Activated CD4-positive, alpha-beta T cell treated with anti-CD3 and anti-CD28 coated beads, Interleukin-2, amount 10 ng/mL, durations not matched to agents 7 days and 5 days (primary cell): Measurements from ENCODE around the gene ACKR4. TPM values are rescaled to one million over a fixed set of nuclear protein-coding genes. Genes with fewer than 3 reads are reported as not detected.
"Not testable (repeated sequence)": the region's sequence is repeated elsewhere in the genome, so short reads cannot be mapped to it uniquely, and the experiment has no call there.

Experiments used
- CTCF ChIA-PET: fragments of 350-600 bp; sonication (Branson Sonifier 250); formaldehyde crosslinking; loops from one replicate; lab custom pipeline; 2021; ENCODE audit warnings: antibody characterized with exemption; lab: Charles Lee
- POLR2A ChIA-PET: fragments of 350-600 bp; sonication (Branson Sonifier 250); formaldehyde crosslinking; loops from one replicate; lab custom pipeline; 2021; ENCODE audit warnings: antibody characterized with exemption; lab: Charles Lee
- DNase-seq: peaks from one replicate; pipeline ENCODE4 v3.0.0-alpha.2; 2020
- H3K27ac Mint-ChIP-seq: one replicate; pipeline ENCODE4 v1.8.0; 2021; ENCODE audit warnings: mild to moderate bottlenecking, moderate library complexity, mixed read lengths
- H3K27me3 Mint-ChIP-seq: one replicate; pipeline ENCODE4 v1.8.0; 2021; ENCODE audit warnings: mixed read lengths
- H3K36me3 Mint-ChIP-seq: one replicate; pipeline ENCODE4 v1.8.0; 2021; ENCODE audit warnings: low read depth, mixed read lengths
- H3K4me1 Mint-ChIP-seq: one replicate; pipeline ENCODE4 v1.8.0; 2021; ENCODE audit warnings: mixed read lengths
- H3K4me3 Mint-ChIP-seq: one replicate; pipeline ENCODE4 v1.8.0; 2021; ENCODE audit warnings: mild to moderate bottlenecking, moderate library complexity, mixed read lengths
- H3K9me3 Mint-ChIP-seq: one replicate; pipeline ENCODE4 v1.8.0; 2021; ENCODE audit warnings: mixed read lengths
- total RNA-seq, 2 experiments: library from RNA; stranded (reverse); gene quantifications; one replicate each; pipeline ENCODE4 v1.2.3, GENCODE V29; 2021

ACKR4 gene
- total RNA-seq: under 1 TPM in 1 of 2 experiments, not detected in 1; 0.10 TPM

DNA sequence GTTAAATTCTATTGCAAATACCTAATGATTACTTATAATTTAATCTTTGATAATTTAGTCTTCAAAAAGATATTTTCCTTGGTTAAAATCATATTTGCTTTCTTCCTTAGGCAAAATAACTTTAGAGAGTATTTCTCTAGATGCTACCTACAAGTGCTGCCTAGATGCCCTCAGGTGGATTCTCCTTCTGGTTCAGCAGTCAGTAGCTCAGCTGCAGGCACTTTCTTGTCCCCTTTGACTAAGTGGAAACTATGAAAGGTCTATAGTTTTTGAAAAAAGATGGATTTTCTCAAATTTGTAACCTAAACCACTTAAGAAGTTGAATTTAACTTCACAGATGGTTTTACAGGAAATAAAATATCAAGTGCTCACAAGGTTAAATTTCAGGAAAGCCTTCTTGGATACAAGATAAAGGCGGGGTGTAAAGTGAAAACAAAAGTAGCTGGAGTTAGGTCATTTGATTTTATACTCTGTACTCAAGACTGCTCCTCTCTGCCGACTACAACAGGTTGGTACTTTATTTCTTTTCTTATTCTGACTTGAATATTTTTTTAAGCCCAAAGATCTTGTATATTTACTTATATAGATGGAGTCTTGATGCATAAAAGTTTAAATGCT, at the start of gene ACKR4:
Gene ACKR4 (plus strand): TSS at position 455 of the 618 bp plus-strand sequence. CDS start 3,128 bp downstream, outside the sequence.
- POLR2A ChIA-PET: no interaction called here
- H3K4me3 Mint-ChIP-seq: no peak within 1 kb of the TSS
- no peaks in the 10 kb centered on the region for H3K9me3 Mint-ChIP-seq
- peaks cover 2% of the 10 kb centered on the region for H3K4me1 Mint-ChIP-seq
- no peak within 1 kb of the TSS for H3K27ac Mint-ChIP-seq
- no peak for DNase-seq
- H3K36me3 Mint-ChIP-seq: peaks cover 8% of the 10 kb centered on the region
- H3K27me3 Mint-ChIP-seq: no peaks in the 10 kb centered on the region
- CTCF ChIA-PET: interaction anchor here (1.1 kb wide), 1 partner anchor 49 kb away, joined by 4 read pairs; no protein-coding TSS in a partner anchor

- CTCF ChIA-PET: no interaction called here
These were observed 47.9 kb upstream of the ACKR4 start for GRCh38 chr3:132549169-132549568.

DNA sequence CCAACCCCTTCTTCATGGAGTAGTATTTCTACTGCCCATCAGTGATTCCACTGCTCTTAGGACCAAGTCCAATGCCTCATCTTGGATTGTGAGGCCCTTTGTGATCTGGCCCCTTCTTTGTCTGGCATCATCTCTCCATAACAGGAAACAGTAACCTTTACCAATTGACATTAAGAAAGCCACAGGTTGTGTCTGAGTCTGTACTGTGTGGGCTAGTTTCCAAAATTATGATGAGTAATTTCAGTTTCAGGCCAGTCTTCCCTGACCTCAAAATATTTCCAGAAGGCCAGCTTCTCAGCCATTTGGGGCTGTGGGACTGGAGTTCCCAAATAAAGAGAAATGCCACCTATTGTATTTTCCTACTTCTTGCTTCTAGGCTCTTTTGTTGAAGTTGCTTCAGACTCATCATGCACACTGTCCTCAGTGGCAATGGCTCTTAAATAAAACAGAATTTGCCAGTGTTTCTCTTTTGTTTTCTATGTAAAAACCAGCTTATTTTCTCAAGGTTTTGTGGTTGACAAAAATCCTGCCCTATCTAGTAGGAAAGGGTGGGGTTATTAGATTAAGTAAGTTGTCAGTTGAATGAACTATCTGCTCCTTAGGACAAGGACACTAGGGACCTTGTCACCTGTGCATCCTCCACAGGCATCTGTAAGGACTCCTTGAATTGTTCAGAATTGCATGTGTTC, 47.0 kb upstream of the ACKR4 start:
- peaks cover 17% of the 10 kb centered on the region for H3K4me1 Mint-ChIP-seq
- ChIA-PET CTCF (interaction anchor here (0.6 to 1.5 kb wide), 3 partner anchors 19 to 147 kb away, joined by 3 to 4 read pairs (median 4); no protein-coding TSS in a partner anchor), POLR2A (no interaction called here)
- H3K27me3 Mint-ChIP-seq: no peaks in the 10 kb centered on the region
- H3K4me3 Mint-ChIP-seq: no peak overlapping the region
- H3K9me3 Mint-ChIP-seq: no peaks in the 10 kb centered on the region
- no peak for DNase-seq
- peaks cover 4% of the 10 kb centered on the region for H3K36me3 Mint-ChIP-seq
- peak overlapping the region; percentile 27 for H3K27ac Mint-ChIP-seq

More at GRCh38 chr3:132549169-132549568, 47.9 kb upstream of the ACKR4 start:
- H3K27me3 Mint-ChIP-seq: no peaks in the 10 kb centered on the region
- peaks cover 8% of the 10 kb centered on the region for H3K36me3 Mint-ChIP-seq
- H3K4me3 Mint-ChIP-seq: no peak overlapping the region
- H3K27ac Mint-ChIP-seq: peak overlapping the region; percentile 62
- DNase-seq: no peak
- POLR2A ChIA-PET: no interaction called here
- no peaks in the 10 kb centered on the region for H3K9me3 Mint-ChIP-seq
- H3K4me1 Mint-ChIP-seq: peaks cover 17% of the 10 kb centered on the region

GRCh38 chr3:132550579-132551305, 46.3 kb upstream of the ACKR4 start:
- ChIA-PET POLR2A (no interaction called here), CTCF (interaction anchor here (0.7 to 1.5 kb wide), 2 partner anchors 18 to 60 kb away, joined by 3 to 4 read pairs; no protein-coding TSS in a partner anchor)
- no peaks in the 10 kb centered on the region for H3K9me3 Mint-ChIP-seq
- no peak for DNase-seq
- peaks cover 4% of the 10 kb centered on the region for H3K36me3 Mint-ChIP-seq
- peaks cover 17% of the 10 kb centered on the region for H3K4me1 Mint-ChIP-seq
- no peak overlapping the region for H3K4me3 Mint-ChIP-seq
- peak overlapping the region; percentile 27 for H3K27ac Mint-ChIP-seq
- H3K27me3 Mint-ChIP-seq: no peaks in the 10 kb centered on the region

GRCh38 chr3:132553826-132554225, 43.2 kb upstream of the ACKR4 start:
- H3K4me3 Mint-ChIP-seq: no peak overlapping the region
- CTCF ChIA-PET: interaction anchor here (1.0 kb wide), 1 partner anchor 72 kb away, joined by 3 read pairs; no protein-coding TSS in a partner anchor
- H3K36me3 Mint-ChIP-seq: peaks cover 4% of the 10 kb centered on the region
- DNase-seq: no peak
- no peaks in the 10 kb centered on the region for H3K27me3 Mint-ChIP-seq
- H3K9me3 Mint-ChIP-seq: no peaks in the 10 kb centered on the region
- no peak overlapping the region for H3K27ac Mint-ChIP-seq
- peaks cover 17% of the 10 kb centered on the region for H3K4me1 Mint-ChIP-seq
- POLR2A ChIA-PET: no interaction called here

DNA sequence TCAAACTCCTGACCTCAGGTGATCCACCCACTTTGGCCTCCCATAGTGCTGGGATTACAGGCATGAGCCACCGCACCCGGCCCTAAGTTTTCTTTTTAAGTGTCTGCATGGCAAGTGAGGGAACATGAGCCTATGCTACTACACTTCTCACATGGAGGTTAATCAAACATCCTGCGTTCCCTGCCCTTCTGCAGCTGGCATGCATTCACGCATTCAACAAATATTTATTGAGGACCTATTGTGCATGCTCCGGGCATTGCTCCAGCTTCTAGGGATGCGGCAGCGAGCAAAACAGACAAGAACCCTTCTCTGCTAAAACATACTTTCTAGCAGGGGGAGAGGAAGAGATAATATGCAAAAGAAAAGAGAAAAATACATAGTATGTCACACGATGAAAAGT, 42.6 kb upstream of the ACKR4 start:
- no peak for DNase-seq
- POLR2A ChIA-PET: no interaction called here
- H3K27ac Mint-ChIP-seq: no peak overlapping the region
- H3K9me3 Mint-ChIP-seq: no peaks in the 10 kb centered on the region
- CTCF ChIA-PET: no interaction called here
- peaks cover 17% of the 10 kb centered on the region for H3K4me1 Mint-ChIP-seq
- peaks cover 2% of the 10 kb centered on the region for H3K36me3 Mint-ChIP-seq
- no peak overlapping the region for H3K4me3 Mint-ChIP-seq
- H3K27me3 Mint-ChIP-seq: no peaks in the 10 kb centered on the region

DNA sequence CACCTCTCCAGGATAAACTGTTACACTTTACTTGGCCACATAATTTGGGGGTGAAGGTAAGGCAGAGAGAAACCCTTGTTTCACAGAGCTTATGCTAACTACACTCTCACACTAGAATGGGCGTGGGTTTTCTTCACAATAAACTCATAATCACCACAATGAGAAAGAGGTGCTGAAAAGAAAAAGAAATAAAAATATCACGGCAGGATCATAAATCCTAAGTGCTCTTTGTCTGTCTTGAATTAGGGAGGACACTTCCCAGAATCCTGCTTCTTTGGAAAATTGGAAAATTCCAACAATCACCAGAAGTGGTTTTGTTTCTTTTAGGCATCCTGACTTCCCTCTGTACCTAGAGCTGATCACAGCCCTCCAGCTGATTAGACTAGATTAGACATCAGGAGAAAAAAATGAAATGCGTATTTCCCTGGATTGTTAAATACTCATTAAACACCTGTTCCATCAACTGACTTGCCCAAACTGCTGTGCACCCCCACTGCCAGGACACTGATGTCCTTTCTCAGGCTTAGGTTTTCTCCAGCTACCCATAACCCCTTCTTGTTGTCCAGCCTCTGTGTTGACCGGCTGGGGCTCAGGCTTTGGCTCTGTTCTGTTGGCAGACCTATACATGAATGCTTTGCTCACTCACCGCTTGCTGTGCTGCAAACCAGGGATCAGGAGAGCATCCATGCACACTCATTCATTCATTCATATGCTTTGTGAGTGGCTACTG, 41.6 kb upstream of the ACKR4 start:
- Mint-ChIP-seq H3K27ac (no peak overlapping the region), H3K27me3 (no peaks in the 10 kb centered on the region), H3K9me3 (no peaks in the 10 kb centered on the region), H3K4me1 (peaks cover 6% of the 10 kb centered on the region), H3K36me3 (no peaks in the 10 kb centered on the region), H3K4me3 (no peak overlapping the region)
- ChIA-PET POLR2A (interaction anchor here (0.7 kb wide), 1 partner anchor 97 kb away, joined by 6 read pairs; no protein-coding TSS in a partner anchor), CTCF (no interaction called here)
- no peak for DNase-seq

DNA sequence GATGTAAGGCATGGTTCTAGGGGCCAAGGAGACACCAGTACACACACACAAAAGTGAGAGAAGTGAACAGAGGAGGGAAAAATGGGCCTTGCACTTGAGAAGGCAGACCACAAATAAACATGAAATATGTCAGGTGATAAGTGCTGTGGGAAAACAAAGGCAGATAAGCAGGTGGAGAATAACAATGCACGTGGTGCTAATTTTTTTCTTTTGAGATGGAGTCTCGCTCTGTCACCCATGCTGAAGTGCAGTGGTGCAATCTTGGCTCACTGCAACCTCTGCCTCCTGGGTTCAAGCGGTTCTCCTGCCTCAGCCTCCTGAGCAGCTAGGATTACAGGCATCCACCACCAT, 41.1 kb upstream of the ACKR4 start:
- H3K4me1 Mint-ChIP-seq, H3K36me3 Mint-ChIP-seq, POLR2A ChIA-PET, H3K27ac Mint-ChIP-seq, H3K9me3 Mint-ChIP-seq, DNase-seq, H3K4me3 Mint-ChIP-seq, H3K27me3 Mint-ChIP-seq, CTCF ChIA-PET: not testable (repeated sequence)

GRCh38 chr3:132556508-132557159, 40.4 kb upstream of the ACKR4 start:
- H3K27me3 Mint-ChIP-seq: no peaks in the 10 kb centered on the region
- no peak overlapping the region for H3K27ac Mint-ChIP-seq
- H3K9me3 Mint-ChIP-seq: no peaks in the 10 kb centered on the region
- H3K36me3 Mint-ChIP-seq: no peaks in the 10 kb centered on the region
- no peak overlapping the region for H3K4me3 Mint-ChIP-seq
- ChIA-PET POLR2A (no interaction called here), CTCF (interaction anchor here (1.5 kb wide), 1 partner anchor 21 kb away, joined by 5 read pairs; no protein-coding TSS in a partner anchor)
- no peaks in the 10 kb centered on the region for H3K4me1 Mint-ChIP-seq
- DNase-seq: no peak

GRCh38 chr3:132561003-132561402, 36.1 kb upstream of the ACKR4 start:
- no peak overlapping the region for H3K4me3 Mint-ChIP-seq
- H3K4me1 Mint-ChIP-seq: no peaks in the 10 kb centered on the region
- DNase-seq: no peak
- H3K27ac Mint-ChIP-seq: no peak overlapping the region
- peaks cover 7% of the 10 kb centered on the region for H3K36me3 Mint-ChIP-seq
- CTCF ChIA-PET: no interaction called here
- H3K27me3 Mint-ChIP-seq: no peaks in the 10 kb centered on the region
- POLR2A ChIA-PET: no interaction called here
- no peaks in the 10 kb centered on the region for H3K9me3 Mint-ChIP-seq

- Mint-ChIP-seq H3K9me3 (no peaks in the 10 kb centered on the region), H3K27ac (no peak overlapping the region), H3K4me3 (no peak overlapping the region), H3K36me3 (peaks cover 7% of the 10 kb centered on the region), H3K27me3 (no peaks in the 10 kb centered on the region), H3K4me1 (no peaks in the 10 kb centered on the region)
- POLR2A ChIA-PET: no interaction called here
- no peak for DNase-seq
- CTCF ChIA-PET: no interaction called here
These were observed 33.5 kb upstream of the ACKR4 start for GRCh38 chr3:132563420-132564069.

DNA sequence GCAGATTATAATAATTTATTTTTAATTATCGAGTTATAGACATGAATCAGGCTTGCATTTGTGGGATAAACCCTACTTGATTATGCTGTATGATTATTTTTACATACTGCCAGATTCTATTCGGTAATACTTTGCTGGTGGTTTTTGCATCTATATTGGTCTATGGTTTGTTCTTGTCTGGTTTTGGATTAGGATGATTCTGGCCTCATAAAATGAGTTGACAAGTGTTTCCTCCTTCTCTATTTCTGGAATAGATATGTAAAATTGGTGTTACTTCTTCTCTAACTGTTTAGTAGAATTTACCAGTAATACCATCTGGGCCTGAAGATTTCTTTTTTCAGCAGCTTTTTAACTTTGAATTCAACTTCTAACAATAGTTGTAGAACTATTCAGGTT, 33.0 kb upstream of the ACKR4 start:
- Mint-ChIP-seq H3K9me3 (no peaks in the 10 kb centered on the region), H3K4me3 (no peak overlapping the region), H3K36me3 (peaks cover 7% of the 10 kb centered on the region), H3K27me3 (no peaks in the 10 kb centered on the region), H3K27ac (no peak overlapping the region), H3K4me1 (no peaks in the 10 kb centered on the region)
- ChIA-PET CTCF (no interaction called here), POLR2A (no interaction called here)
- DNase-seq: no peak
